Fibroblast of villous mesenchyme (primary cell): ENCODE data around the gene HECTD3. TPM values are rescaled to one million over a fixed set of nuclear protein-coding genes. Genes with fewer than 3 reads are reported as not detected.

Experiments used
- DNase-seq: peaks from one replicate; pipeline ENCODE4 v3.0.0-alpha.2; 2010; ENCODE audit warnings: low read depth
- H3K4me3 ChIP-seq: 2 replicates; pipeline ENCODE4 v1.5.1; 2011; ENCODE audit warnings: low read depth, mild to moderate bottlenecking, low read length
- CTCF ChIP-seq: IDR thresholded peaks from 2 replicates; pipeline ENCODE4 v1.5.1; 2012; ENCODE audit warnings: low read depth, mild to moderate bottlenecking, low read length; ENCODE audit not compliant: insufficient read depth
- total RNA-seq: library from RNA; depleted of rRNA; stranded (reverse); fragments of >200 nt; gene quantifications from 2 replicates; pipeline ENCODE4 v1.2.3, GENCODE V29; 2012

The HECTD3 gene
- total RNA-seq, 1 donor, result 20.3 TPM

GRCh38 chr1:45016090-45016697, 5.1 kb upstream of the HECTD3 start:
- no peak overlapping the region for H3K4me3 ChIP-seq
- no peak for TF ChIP-seq CTCF
- DNase-seq, result no peak

- DNase-seq, result no peak
- no peak for TF ChIP-seq CTCF
Observed at GRCh38 chr1:45015683-45016082, 4.6 kb upstream of the HECTD3 start.

GRCh38 chr1:45014321-45015028, 3.4 kb upstream of the HECTD3 start:
- peak; percentile 88 for TF ChIP-seq CTCF
- no peak overlapping the region for H3K4me3 ChIP-seq
- peak; percentile 83 for DNase-seq

More at GRCh38 chr1:45015683-45016082, 4.6 kb upstream of the HECTD3 start:
- no peak overlapping the region for H3K4me3 ChIP-seq

GRCh38 chr1:45013551-45014209, 2.6 kb upstream of the HECTD3 start:
- no peak for TF ChIP-seq CTCF
- H3K4me3 ChIP-seq, result no peak overlapping the region

GRCh38 chr1:45012639-45013278, 1.6 kb upstream of the HECTD3 start:
- H3K4me3 ChIP-seq, result peak overlapping the region; percentile 69
- DNase-seq, result peak; percentile 60
- no peak for TF ChIP-seq CTCF

More at GRCh38 chr1:45013551-45014209, 2.6 kb upstream of the HECTD3 start:
- no peak for DNase-seq

- peak; percentile 97 for DNase-seq
- peak within 1 kb of the TSS; percentile 69 for H3K4me3 ChIP-seq
- TF ChIP-seq CTCF, result no peak
Observed at GRCh38 chr1:45011837-45012638, 914 bp upstream of the HECTD3 start, which contains the start of gene UROD. UROD (plus strand) TSS chr1:45012254; CDS start chr1:45012266, 12 bp downstream.
